Activated CD8-positive, alpha-beta memory T cell treated with anti-CD3 and anti-CD28 coated beads, Interleukin-2, amount 50 U/mL, for 24 hours (primary cell): Measurements from ENCODE around the gene LONP1.
"Not testable (repeated sequence)": the region's sequence is repeated elsewhere in the genome, so short reads cannot be mapped to it uniquely, and the experiment has no call there.

Experiments
- DNase-seq: peaks from one replicate; pipeline ENCODE4 v3.0.0-alpha.2; 2020; ENCODE audit errors: extremely low read depth

Gene LONP1

GRCh38 chr19:5711713-5712161 is 8.2 kb downstream of the LONP1 start:
- no peak for DNase-seq

- no peak for DNase-seq
Observed at GRCh38 chr19:5711025-5711424, 8.9 kb downstream of the LONP1 start.

DNA sequence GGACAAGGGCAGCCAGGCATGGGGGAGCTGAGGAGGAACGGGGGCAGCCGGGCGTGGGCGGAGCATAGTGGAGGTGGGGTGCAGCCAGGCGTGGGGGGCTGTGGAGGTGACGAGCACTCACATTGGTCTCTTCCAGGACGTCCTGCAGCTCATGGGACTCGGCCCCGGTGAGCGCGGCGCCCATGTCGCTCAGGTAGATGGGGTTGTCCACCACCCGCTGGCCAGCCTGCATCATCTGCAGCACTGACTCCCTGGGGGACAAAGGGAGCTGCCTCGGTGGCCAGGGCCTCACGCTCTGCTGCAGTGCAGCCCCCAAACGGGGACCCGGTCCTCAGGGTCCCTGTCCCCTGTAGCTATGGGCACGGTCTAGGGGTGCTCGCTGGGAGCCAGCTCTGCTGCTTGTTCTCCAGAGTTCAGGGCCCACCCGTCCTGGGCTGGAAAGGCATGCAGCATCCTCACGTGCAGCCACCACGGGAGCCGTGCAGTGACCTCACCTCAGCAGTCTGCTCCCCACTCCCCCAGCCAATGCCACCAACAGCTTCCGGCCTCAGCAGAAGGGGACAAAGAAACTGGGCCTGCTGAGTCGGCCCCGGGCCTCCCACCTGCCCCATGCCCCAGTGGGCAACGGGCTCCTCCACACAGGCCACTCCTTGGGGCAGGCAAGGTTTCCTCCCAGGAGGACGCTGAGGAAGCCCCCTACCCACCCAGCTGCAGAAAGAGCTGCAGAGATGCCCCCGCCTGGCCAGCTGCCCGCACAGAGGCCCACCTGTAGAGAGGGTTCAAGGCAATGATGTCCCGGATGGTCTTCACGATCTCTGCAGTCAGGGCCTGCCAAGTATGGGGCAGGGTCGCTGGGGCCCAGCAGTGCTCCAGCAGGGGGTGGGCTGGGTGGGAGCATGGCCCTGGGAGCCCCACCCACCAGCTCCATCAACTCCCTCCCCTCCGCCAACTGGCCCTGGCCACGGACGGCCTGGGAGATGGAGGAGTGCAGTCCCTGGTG is 12.1 kb downstream of the LONP1 start:
- no peak for DNase-seq

DNA sequence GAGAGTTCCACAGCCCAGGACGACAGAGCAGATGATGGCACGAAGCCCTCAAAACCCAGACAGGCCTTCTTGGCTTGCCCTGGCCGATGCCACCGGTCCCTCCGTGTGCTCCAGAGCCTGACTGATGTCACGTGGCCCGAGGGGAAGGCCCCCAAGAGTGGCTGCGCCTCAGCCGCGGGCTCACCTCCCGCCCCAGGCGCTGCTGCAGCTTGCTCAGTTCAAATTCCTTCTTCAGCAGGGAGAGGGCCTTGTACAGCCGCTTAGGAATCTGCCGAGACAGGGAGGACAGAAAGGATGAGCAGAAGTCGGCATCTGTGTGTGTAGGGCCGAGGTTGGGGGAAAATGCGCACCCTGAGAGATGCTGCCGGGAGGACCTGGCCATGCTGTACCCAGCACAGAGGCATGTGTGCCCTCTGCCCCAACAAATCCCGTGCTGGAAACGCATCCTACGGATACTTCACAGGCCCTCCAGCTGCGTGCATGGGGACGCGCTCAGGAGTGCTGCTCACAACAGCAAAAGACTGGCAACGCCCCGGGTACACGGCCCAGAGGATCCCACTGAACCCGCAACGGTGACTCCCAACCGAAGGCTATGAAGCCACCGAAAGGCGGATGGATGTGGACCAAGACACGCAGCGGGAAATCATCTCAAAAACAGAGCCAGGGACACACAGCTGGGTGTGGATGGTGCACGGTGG is 12.9 kb downstream of the LONP1 start:
- DNase-seq = no peak

DNA sequence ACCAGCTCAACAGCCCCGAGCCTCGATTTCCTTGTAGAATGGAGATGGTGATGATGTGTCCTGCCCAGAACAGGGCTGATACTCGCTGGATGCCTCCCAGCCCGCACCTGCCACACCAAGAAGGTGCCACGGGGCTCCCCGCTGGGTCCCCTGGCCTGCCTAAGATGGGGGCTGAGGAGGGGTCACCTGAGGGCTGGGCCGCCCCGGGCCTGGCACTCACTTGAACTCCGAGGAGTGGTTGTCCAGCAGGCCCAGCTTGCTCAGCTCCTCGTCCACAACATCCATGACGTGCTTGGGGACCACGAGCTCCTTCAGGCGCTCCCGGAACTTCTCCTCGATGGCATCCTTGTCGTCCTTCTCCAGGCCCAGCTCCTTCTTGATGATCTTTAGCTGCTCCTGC is 14.4 kb downstream of the LONP1 start:
- DNase-seq = no peak

DNA sequence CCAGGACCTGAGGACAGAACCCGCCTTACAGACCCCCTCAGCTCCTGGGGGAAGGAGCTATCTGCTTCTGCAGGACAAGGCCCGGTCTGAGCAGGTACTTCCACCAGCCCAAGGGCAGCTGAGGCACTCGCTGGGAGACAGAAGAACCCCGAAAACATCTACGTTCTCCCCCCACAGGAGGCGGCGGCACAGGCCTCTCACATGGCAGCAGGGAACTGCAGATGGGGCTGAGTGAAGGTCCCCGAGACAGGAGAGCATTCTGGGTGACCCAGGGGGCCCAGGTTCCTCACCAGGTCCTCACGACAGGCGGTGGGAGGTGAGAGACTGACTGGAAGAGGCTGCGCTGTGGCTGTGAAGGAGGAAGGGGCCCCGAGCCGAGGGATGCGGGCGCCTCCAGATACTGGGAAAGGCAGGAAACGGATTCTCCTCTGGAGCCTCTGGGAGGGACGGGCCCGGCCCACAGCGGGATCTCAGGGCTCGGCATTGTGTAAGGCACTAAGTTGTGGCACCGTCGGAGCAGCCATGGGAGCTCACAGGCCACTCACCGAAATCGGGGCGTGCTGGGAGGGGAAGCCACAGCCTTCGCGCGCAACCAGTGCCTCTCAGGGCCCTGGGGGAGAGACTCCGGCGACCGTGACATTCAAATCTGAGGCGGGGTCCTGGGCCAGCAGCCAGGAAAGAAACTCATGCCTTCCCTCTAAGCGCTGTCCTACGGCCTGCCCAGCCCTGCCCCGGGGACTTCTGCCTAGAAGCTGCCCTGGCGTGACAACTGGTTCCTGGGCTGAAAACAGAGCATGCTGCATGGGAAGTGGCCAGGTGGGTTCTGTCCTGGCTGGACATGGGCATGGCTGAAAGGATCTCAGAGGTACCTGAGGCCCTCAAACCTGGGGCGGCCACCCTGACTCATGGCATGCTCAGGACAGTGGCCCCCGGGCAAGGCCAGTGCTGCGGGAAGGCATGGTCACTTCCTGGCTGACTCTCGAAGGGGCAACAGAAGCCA is 15.8 kb downstream of the LONP1 start:
- DNase-seq = no peak

DNA sequence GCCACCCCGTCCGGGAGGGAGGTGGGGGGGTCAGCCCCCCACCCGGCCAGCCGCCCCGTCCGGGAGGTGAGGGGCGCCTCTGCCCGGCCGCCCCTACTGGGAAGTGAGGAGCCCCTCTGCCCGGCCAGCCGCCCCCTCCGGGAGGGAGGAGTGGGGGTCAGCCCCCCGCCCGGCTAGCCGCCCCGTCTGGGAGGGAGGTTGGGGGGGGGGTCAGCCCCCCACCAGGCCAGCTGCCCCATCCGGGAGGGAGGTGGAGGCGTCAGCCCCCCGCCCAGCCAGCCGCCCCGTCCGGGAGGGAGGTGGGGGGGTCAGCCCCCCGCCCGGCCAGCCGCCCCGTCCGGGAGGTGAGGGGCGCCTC is 17.9 kb downstream of the LONP1 start:
- not testable (repeated sequence) for DNase-seq

- no peak for DNase-seq
Observed at GRCh38 chr19:5700455-5701092, 19.4 kb downstream of the LONP1 start.

- DNase-seq = no peak
Observed at GRCh38 chr19:5698635-5699422, 21.1 kb downstream of the LONP1 start.

GRCh38 chr19:5697890-5698634 is 21.9 kb downstream of the LONP1 start:
- DNase-seq = no peak

DNA sequence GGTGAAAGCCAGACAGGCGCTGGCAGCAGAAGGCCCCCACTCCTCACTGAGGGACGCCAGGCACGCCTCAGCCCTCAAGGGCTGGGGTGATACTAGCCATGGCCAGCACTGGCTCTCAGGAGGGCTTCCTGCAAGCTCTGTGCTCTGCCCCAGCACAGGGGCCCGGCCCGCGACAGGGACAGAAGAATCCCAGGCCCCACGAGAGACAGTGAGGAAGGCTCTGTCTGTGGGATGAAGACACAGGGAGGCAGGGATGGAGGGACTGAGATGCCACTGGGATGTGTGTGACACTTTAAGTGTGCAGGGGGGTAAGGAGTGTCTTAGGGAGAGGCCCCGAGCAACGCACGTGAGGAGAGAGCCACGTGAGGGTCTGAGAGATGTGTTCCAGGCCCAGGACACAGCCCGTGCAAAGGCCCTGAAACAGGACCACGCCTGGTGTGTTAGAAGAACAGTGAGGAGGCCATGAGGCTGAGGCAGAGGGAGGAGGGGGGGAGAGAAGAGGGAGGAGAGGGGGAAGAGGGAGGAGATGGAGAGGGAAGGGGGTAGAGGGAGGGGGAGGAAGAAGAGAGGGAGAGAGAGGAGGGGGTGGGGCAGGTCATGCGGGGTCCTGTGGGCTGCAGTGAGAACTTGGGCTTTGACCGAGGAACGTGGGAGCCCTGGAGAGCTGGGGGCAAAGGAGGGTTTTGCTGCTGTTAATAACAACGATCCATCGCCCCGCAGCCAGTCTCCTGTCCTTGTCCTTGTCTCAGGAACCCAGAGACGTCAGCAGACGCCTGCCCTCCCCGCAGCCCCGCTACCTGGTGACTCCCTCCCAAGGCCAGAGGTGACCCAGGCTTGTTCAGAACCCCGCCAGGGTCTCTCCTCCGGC is 22.7 kb downstream of the LONP1 start:
- DNase-seq = no peak

DNA sequence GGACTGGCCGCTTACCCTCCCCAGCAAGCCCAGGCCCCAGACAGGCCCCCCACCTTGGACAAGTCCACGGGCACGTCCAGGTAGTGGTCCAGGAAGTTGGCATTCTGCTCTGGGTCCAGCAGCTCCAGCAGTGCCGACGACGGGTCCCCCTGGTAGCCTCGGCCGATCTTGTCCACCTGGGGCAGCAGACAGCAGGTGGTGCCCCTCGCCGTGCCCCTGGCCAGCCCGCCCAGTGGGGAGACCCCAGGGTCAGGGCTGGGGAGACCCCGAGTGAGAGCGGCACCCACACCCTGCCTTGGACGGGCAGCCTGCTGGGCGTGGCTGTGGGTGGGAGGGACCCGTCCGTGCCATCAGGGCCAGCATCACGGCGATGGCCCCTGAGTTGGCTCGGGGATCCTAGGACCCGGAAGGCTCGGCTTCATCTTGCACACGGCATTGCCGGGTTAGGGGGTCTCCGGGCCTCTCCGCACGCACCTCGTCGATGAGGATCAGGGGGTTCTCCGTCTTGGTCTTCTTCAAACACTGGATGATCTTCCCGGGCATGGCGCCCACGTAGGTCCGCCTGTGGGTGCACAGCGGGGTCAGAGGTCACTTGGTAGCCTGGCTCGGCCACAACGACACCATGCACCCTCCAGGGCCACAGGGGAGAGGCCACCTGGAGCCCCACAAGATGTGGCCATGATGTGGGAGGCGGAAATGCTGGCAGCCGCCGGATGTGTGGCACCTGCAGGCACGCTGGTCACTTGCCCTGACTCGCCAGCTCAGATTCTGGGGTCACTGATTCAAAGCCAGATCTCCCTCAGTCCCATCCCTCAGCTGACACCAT is 23.5 kb downstream of the LONP1 start:
- DNase-seq = no peak

GRCh38 chr19:5695649-5696195 is 24.2 kb downstream of the LONP1 start:
- no peak for DNase-seq

DNA sequence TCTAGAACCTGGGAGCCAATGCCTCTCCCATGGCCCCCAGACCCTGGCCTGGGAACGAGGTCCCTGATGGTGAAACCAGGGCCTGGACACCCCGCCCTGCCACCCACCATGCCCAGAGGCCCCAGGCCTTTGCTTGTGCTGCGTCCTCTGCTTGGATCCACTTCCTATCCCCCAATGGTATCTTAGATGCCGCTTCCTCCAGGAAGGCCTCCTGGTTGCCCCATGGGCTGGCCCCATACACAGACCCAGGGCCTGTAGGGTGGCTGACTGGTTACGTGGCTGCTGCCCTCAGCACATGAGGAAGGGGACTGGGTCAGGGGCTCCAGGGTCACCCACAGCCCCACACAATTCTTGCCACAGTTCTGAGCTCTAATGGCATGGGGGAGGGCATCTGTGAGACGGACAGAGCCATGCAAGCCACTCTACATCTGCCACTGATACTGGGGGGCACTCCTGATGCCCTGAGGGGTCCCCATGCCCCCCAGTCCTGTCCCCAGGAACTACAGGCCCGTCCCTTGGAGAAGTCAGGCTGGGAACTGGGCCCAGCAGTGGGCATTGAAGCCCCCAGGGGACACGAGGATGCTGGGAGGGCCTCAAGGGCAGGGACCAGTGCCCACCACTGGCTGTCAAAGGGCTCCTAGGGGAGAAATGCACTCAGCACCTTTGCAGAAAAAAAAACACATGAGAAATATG is 24.8 kb downstream of the LONP1 start:
- no peak for DNase-seq

DNA sequence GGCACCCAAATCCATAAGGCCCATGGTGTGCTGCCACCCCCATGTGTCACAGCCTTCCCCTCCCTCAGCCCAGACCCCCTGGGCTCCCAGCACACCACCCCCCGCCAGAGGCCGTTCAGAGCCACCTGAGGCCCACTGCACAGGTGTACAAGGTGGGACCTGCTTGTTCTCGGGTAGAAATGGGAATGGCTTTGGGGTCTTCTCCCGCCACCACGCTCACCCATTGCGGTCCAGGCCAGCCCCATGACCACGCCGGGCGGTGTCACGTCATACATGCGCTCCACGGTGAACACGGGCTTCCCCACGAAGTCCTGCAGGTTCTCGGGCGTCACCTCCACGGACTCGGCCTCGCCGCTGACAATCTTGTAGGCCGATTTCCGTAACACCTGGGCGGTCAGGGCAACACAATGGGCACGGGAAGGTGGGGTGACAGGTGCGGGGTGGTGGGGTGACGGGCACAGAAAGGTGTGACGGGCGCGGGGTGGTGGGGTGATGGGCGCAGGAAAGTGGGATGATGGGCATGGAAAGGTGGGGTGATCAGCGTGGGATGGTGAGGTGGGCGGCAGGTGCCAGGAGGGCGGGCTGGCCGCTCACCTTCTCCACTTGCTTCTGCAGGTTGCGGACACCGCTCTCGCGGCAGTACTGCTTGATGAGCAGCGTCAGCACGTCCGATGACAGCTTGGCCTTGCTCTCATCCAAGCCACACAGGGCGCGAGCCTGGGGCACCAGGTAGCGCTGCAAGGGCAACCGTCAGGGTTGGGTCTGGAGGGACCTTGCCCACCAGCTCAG is 25.6 kb downstream of the LONP1 start:
- DNase-seq = no peak
